GM18507 (cell line): ENCODE data around the gene C19orf67.
A peak's percentile ranks its signal among the peaks of the same experiment; 100 is the strongest.

Experiments used
- DNase-seq: peaks from one replicate; pipeline ENCODE4 v3.0.0; 2011; ENCODE audit warnings: low read depth; ENCODE audit not compliant: insufficient read length; ENCODE audit errors: extremely low spot score
- FAIRE-seq: peaks from 2 replicates; lab custom pipeline; 2011; peaks lifted over from hg19 to GRCh38; lab: Jason Lieb, UNC

The C19orf67 gene

DNA sequence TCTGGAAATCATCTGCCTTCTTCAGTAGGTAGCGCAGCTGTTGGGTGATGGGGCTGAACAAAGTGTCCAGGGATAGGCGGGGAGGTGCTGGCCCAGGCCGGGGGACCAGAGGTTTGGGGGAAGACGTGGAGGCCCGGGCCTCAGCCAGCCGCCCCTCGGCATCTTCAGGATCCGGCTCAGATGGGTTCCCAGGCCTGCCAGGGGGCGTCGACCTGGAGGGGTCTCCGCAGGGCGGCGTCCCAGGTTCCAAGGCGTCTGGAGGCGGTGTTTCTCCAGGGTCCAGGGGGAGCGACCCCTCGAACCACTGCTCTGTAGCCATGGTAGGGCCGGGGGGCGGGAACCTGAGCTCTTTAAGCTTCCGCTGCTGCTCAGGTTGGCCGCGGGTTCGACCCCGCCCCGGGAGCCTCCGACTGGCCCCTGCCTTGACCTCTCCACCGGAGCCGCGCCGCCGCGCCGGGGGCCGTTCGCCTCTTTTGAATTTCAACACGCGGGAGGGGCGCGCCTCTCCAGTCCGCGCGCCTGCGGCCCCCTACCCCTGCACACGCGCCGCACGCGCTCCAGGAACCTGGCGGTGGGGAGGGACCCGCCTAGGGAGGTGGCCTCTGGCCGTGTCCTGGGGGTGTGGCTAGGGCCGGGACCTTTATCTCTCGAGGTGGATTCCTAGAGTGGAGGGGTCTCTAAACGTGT lies at the start of gene C19orf67:
Gene C19orf67 (minus strand): TSS at position 475 of the 687 bp plus-strand sequence. CDS start 156 bp downstream, at position 319.
- FAIRE-seq (no peak), DNase-seq (no peak)

DNA sequence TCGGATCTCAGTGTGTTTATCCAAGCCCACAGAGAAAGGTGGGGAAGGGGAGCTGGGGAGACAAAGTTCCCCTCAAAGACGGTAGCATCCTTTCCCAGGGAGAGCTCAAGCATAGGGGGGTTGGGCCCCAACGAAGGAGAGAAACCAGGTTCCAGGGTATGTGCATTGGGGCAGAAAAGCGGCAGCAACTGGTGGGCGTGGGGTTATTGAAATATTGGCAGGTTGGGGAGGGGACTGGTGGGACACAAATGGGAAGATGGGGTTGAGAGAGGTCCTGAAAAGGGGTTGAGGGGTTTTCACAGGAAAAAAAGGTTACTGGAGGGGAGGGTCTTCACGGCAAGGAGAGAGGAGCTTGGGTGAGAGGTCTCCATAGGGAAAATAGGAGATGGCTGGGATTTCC lies 49.8 kb upstream of the C19orf67 start:
- DNase-seq: no peak
- no peak for FAIRE-seq

DNA sequence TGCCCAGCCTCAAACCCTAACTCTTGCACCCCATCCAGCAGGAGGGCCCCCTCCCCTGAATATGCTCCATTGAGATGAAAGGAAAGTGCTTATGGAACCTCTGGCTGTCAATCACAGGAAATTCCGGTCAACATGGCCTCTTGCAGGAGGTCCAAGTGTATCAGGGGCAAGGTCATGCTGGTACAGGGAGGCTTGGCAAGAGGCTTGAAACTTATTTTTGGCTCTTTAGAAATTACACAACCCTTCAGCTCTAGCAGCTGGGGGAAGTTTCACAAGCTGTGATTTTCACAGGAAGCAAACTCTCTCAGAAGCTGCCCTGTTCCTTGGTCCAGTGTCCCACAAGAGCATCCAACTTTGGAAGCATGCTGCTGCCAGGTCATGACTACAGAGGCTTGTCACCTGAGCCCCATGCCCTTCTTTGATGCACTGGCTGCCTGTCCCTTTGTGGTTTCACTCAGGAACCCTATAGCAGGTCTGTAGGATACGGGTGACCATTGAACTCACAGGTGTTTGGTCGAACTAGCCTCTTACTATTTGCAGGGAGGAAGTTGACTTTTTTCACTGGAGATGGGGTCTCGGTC lies 42.4 kb upstream of the C19orf67 start:
- no peak for DNase-seq
- FAIRE-seq: peak; percentile 65

DNA sequence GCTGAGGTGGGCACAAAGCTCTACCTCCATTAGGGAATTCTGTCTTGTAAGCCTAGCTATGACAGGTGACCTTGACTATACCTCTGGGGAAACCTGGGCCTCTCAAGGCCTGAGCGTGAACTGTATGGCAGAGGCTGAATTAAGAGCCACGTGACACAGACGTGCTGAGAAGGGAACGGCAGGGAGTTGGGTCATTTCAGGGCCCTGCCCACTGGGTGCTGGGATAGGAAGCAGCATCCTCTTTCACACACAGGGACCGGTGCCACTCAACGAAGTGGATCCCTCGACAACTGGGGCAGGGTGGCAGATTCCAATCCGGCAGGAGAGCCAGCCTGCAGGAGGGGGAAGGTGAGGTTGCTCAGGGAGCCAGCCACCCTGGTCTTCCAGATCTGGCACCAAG lies 41.6 kb upstream of the C19orf67 start:
- no peak for DNase-seq
- FAIRE-seq: no peak

DNA sequence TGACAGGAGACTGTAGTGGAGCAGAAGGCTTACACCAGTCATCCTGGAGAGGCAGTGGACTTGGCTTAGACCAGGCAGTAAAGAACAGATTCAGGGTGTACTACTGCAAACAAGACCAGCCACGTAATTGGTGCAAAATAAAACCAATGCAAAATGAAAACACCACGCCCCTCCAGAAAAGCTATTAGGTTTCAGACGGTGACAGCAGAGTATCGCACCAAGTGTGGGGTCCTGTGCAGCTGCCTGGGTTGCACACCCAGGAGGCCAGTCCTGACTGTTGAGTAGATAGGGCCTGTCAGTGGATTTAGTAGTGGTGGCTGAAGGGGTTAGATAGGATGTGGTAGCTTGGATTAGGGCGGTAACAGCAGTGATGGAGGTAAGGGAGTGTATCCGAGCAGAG lies 37.3 kb upstream of the C19orf67 start:
- DNase-seq (no peak), FAIRE-seq (no peak)

DNA sequence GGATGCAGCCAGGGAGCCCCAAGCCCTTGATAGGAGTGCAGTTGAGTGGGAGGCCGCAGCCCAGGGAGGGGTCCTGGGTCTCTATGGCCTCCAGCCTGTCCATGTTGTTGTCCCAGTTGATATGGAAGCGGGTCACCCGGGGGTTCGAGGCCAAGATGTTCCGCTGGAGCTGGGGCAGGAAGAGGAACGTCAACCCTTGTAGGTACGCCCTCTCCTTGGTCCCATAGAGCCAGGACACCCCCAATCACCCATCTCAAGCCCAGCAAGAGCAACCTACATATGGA lies 34.9 kb upstream of the C19orf67 start:
- DNase-seq: no peak
- FAIRE-seq: no peak

DNA sequence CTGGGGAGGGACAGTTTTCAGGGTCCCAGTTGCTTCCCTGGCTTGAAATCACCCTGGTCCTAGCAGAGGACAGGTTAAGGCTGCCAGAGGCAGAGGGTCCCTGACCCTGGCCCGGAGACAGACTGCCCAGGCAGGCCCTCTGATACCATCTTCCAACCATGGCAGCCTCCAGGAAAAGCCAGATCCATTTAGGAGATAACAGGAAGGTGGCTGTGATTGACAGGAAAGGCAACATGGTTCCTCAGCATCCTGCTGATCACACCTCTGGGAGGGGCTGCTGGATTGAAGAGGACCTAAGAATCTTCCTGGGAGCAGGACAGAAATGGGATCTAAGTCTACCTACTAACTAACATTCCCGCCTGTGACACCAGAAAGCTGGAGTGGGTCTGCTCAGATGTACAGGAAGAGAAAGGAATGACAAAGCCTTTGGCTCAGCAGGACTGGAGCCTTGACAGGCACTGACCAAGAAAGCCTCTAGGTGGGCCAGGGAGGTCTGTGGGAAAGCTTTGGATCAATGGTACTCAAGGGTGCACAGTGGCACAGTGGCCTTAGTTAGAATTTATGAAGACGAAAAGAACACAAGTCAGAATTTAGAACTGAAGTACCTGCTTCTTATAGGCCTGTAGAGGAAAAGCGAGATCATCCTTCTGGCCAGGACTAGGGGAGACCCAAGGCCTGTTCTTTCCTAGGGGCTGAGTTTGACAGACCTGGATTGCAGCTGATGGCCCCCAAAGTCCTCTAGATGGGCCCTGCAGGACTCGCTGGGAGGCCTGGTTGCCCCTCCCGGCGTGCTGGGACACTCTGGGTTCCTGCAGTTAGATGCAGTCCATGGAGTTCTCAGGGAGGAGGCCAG lies 34.3 kb upstream of the C19orf67 start:
- FAIRE-seq (no peak), DNase-seq (no peak)

DNA sequence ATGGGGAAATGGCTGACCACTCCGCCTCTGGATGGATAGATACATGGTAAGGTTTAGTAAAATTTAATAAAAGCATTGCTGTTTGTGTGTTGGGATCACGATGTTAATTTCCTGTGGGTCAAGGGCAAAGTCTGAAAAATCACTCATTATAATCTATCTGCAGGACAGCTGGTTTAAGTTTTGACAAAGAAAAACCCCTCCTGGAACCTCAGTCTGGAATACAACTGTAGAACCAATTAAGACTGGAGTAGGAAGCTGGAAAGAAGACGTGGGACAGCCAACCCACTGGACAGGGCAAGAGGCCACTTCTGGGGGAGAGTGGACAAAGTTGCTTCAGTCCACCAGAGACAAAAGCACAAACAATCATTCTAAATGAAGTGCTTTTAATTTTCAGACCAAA lies 33.6 kb upstream of the C19orf67 start:
- no peak for DNase-seq
- FAIRE-seq: no peak

DNA sequence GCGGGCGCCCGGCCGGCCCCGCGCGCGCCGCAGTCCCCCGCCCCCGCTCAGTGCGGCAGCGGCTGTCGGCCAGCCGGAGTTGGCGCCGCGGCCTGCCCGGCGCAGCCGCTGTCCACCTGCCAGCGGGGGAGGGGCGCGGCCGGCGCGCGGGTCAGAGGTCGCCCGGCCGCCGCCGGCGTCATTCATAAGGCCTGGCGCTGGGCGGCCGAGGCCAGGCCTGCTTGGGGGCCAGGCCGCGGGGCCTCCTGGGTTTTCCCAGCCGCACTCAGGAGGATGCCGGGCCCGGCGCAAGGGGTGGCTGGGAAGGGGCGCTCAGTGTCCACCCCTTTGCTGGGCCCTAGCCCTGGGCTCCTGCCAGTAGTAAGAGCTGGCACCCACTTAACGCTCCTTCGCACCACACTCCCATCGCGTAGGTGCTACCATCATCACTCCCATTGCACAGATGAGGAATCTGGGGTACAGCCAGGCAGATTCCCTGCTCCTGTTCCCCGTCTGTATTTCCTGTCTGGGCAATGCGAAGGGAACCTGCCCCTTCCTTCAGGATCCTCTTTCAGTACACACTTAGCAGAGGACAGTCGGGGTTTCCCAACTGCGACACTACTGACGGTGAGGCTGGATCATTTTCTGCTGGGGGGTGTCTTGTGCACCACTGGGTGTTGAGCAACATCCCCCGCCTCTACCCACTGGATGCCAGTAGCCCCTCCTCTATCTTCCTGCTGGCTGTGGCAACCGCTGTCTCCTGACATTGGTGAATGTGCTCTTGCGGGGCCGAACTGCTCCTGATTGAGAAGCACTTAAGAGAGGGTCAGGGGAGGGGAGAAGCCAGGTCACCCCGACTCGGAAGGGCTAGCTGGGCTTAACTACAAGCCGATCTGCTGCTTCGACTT lies 32.8 kb upstream of the C19orf67 start:
- FAIRE-seq (peak; percentile 9), DNase-seq (no peak)

DNA sequence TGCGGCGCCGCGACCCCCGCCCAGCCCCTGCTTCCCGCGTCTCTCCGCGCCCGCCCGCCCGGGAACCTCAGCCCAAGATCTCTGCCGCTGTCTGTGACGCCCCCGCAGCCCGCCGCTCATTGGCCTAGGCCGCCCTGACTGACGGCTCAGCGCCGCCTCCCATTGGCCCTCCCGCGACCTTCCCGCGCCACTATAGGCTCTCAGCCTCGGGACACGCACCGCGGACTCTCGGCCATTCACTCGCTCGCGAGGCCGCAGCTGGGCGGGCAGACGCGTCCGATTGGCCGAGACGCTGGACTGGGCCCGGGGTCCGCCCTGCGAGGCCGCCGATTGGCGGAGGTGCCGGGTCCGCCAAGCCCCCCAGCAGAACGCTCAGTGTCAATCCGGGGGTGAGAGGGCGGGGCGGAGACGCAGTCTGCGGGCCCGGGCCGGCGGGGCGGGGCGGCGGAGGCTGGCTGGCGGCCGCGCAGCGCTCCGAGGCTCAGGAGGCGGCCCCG lies 32.1 kb upstream of the C19orf67 start, which contains the start of gene PRKACA:
Gene PRKACA (minus strand): TSS at position 95 of the 497 bp plus-strand sequence. CDS start 215 bp downstream, outside the sequence.
- peak; percentile 98 for DNase-seq
- FAIRE-seq: peak; percentile 98

DNA sequence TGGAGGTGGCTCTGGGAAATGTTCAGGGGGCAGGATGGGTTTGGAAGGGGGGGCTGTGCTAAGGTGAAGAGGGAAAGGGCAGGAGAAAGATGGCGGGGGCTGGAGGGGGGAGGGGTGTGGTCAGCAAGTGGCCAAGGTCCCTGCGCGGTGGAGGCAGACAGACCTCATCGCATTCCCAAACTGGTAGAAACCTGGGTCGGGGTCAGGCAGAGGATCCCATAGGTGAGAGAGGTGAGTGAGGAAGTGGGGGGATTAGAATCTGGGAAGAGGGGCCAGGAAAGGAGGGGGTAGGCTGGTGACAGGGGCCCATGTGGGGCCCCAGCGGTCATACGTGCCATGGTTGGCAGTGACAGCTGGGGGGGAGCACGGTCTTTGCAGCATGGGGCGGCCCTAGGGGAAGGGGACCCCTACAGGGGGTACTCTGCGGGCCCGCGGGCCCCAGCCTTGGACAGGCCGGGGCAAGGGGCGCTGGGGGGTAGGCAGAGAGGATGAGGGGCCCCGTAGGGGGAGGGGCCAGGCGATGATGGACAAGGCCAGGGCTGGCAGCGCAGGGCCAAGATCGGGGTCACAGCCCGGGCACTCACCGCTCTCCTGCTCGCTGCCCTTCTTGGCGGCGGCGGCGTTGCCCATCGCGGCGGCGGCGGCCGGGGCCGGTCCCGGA lies 31.5 kb upstream of the C19orf67 start:
- DNase-seq (no peak), FAIRE-seq (no peak)

DNA sequence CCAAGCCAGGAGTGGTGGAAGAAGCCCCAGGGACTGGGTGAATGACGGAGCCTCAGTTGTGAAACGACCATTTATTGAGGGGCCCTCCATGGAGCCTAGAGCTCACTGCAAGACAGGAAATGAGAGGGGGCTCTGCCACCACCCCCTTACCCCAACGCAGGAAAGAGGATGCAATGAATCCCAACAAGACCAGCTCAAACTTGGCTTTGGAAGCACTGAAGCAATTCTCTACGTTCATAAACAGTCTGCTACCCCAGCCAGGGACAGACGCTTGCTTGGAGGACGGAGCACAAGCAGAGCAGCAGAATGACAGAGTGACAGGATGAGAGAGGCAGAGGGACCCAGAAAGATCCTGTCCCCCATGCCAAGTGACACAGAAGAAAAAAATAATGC lies 30.9 kb upstream of the C19orf67 start:
- no peak for DNase-seq
- no peak for FAIRE-seq

DNA sequence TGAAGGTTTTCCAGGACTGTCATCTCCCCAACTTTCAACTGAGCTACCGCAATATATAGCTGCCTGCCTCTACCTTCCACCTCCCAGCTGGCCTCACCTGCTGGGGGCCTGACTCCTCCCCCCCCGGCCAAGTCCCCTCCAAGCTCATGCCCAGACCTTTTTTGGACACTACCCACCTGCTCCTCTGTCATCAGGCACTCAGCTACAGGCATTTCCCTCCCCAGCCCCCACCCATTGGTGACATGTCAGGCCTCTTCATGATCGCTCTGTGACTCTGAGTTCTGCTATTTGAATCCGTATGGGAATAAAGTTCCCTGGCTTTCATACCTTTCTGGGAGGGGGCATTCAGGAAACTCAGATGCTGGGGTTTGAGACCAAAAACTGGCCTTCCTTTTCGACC lies 30.2 kb upstream of the C19orf67 start:
- DNase-seq (no peak), FAIRE-seq (no peak)

DNA sequence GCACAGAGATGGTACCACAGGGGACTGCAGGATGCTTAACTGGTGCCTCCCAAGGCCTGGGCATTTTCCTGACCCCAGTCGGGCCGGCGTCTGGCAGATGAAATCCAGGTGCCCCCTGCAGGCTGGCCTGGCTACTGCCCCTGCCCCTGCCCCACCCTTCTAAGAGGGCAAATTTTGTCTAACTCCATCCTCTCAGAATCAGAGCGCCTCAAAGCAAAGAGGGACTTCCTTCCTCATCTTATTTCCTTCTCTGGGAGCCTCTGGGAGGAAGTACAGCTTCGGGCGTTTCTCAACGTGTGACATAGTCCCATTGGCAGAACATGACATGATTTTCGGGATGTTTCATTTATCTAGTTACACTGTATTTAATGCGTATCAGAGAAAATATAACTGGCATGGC lies 29.3 kb upstream of the C19orf67 start:
- DNase-seq (no peak), FAIRE-seq (no peak)

DNA sequence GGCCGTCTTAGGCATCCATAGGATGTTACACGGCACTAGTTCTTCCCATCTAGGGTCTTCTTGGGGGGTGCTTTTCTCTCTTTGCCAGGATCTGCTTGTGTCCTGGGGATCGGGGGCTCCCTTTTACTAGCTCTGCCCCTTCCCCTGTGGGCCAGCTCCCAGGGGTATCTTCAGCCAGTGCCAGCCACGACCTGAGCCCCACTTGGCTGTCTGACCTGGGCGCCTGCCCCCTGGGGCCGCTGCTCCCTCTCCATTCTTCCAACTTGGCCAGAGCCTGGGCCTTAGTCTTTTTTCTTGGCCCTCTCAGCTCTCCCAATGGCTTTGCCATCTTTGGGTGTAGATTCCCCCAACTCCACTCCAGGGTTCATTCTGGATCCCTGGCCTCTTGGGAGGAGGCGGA lies 28.9 kb upstream of the C19orf67 start:
- FAIRE-seq: no peak
- no peak for DNase-seq

DNA sequence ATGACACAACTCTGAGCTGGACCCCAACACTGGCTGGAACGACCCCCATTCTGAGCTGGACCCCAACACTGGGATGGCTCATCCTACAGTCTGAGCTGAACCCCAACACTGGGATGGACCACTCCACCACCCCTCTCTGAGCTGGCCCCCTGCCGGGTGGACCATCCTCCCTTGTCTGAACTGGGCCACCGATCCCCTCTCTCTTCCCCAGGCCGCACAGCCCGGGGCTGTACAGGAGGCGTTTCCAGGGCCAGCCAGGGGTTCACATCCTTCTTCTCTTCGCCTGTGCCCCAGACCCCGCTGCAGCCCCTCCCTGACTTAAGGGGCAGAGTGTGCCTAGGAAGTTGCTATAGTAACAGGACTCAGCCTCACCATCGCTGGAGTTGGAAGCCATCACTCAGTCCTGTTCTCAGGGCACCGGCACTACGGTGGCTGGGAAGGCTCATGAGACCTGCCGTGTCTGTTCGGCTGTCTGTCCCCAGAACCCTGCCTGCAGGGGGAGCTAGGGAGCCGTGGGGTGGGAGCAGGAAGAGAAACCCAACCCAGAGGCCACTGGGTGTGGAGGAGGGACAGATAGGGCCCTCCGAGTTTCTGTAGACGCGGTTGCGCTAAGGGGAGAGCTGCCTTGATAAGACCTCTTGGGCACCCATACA lies 28.3 kb upstream of the C19orf67 start:
- no peak for DNase-seq
- FAIRE-seq: no peak

DNA sequence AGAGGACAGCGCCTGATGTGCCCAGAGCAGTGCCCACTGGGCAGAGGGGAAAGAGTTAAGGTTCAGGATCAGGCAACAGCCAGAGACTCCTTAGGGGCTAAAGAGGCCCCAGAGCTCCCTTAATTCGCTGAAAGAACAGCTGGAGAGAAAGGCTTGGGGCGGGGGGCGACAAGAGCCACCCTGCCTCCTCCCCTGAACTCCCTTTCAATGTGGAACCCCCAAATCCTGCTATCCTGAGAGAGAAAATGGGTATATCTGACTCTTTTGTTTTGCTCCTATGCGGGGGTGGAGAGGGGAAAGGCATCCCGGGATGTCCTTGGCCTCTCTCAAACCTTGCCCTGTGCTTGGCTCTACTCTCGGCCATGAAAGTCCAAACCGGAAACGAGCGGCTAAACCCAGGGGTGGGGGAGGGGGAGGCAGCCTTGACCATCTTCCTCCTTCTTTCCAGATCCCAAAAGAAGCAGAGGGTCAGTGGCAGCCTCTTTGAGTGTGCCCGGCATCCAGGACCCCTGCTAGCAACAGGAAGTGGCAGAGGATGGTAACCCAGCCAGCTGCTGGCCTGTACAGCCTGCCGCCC lies 27.3 kb upstream of the C19orf67 start:
- FAIRE-seq (no peak), DNase-seq (no peak)

DNA sequence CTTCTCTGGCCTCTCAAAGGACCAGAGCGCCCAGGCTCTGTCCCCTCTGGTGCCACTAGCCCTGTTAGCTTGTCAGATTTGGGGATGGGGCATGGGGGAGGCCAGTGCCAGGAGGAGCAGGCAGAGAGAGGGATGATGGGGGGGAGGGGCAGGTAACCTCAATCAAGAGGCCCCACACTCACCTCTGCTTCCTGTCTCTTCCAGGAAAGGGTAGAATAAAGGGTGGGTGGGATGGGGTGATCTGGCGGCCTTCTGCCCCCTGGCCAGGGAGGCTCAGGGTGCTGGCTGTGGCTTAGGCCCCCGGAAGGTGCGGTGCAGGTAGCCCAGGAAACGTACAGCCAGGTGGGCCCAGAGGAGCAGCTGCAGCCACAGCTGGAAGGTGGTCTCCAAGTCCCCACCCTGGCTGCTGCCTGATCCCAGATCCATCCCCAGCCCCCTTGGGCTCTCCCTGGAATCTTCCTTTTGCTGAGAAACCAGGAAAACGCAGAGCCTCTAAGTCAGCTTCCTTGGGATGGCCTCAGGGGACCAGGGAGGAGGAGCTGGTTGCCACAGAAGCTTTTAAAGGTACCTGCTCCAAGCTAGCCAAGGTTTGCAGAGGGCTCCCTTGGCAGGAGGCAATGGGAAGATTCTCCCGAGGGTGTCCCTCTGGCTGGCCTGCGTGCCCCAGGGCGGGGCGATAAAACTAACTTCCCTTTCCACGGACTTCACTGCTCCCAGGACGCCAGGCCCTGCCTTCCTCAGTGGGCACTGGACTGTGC lies 26.6 kb upstream of the C19orf67 start:
- no peak for DNase-seq
- no peak for FAIRE-seq
